Muscle of arm (tissue), 12 donors: ENCODE data around the gene PRKCE. TPM values are rescaled to one million over a fixed set of nuclear protein-coding genes. Genes with fewer than 3 reads are reported as not detected.
A peak's percentile ranks its signal among the peaks of the same experiment; 100 is the strongest.

Experiments
- DNase-seq: peaks from one replicate; pipeline ENCODE4 v3.0.0-alpha.2; 2013
- polyA plus RNA-seq, 12 donors: library from polyadenylated mRNA; unstranded; fragments of 120-200 nt; gene quantifications; one replicate each; pipeline ENCODE4 v1.2.1, GENCODE V29; 2013; ENCODE audit not compliant: insufficient read length in 12 of 12

The PRKCE gene
- polyA plus RNA-seq, 12 donors, result 4.5 to 17.3 (median 5.4) TPM; not detected in 1

DNA sequence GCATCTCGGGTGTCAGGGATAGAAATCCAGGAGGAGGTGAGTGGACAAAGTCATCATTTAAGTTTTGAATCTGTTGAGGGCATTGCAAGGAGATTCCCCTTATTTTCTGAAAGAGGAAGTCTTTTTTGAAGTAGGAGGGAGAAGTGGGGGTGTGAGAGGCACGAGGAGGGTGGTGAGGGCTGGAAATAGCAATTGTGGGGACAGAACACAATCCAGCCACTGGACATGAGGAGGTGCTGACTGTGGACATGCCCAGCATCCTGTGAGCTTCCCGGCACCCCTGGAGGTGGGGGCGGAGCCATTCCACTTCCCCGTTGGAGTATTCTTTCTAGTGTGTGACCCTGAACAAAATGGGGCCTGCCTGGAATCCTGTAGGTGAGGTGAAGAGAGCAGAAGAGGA is 335.0 kb downstream of the PRKCE start:
- DNase-seq, result no peak

DNA sequence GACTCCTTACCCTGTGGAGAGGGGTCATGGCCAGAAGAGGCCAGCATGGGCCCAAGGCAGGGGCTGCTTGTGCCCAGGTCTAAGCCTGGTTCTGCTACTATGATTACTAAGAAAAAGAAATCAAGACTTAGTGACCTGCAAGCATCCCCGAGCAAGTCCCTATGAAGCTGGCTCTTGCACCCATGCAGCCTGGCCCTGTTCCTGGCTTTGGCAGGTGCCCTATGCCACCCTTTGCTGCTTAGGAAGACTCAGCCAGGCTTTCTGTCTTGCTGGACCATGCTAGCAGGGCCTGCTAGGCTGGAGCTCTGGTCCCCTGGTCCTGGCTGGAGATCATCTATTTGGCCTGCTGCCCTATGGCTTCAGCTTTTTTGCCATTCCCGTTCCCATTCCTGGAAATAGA is 336.4 kb downstream of the PRKCE start:
- no peak for DNase-seq

DNA sequence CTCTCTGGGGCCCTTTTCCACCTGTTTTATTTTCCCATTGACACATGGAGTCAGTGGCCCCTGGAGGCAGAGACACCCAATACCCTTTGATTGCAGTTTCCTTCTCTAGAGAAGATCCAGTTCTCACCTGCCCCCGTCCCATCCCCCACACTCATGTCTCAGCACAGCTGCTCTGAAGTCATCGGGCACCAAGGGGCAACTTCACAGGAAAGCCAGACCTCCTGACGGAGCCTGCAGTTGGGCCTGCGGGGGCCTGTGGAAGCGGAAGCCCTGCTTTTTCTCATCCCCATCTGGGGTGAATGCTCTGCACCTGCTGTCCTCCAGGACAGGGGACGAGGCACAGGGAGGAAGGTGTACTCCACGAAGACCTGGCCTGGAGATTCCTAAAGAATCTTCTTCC is 337.4 kb downstream of the PRKCE start:
- no peak for DNase-seq

DNA sequence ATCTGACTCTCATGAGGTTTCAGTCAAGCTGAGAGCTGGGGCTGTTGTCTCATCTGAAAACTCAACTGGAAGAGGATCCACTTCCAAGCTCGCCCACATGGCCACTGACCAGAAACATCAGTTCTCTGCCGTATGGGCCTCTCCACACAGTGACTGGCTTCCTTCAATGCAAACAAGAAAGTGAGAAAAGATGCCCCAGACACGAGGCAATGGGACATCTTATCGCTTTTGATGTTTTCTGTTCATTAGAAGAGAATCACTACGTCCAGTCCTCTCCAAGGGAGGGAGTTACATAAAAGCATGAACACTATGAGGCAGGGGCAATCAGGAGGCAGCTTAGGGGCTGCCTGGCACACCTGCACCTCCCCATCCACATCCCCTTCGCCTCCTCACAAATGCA is 338.7 kb downstream of the PRKCE start:
- DNase-seq, result no peak

DNA sequence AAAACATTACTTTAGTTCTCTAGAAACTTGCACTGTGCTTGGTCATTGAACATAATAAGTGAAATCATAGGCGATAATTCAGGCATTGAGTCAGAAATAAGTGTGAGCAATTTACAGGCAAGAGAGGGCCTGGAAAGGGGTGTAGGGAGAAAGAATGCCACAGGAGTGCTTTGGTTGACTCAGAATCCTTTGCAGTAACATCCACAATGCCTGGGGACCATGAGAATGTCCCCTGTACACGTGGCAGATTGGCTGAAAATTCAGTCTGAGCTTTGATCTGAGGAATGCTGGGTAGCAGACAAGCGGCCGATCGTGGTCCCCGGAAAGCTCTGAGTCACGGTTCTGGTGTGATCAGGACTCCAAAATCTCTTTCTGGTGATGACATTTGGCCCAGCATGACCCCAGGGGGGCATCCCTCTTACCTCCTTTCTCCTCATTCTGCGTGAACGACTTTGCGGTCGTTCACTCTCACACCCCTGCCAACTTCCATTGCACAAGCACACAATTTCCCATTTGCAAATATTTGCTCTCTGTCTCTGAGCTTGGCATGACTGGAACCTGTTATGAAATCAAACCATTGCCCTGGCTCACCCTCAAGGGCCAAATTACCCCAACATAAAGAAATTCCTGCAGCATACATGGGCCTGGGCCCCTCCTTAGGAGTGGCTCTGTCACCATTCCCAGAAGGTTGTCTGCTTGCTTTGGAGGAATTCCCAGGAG is 340.7 kb downstream of the PRKCE start:
- DNase-seq, result no peak

DNA sequence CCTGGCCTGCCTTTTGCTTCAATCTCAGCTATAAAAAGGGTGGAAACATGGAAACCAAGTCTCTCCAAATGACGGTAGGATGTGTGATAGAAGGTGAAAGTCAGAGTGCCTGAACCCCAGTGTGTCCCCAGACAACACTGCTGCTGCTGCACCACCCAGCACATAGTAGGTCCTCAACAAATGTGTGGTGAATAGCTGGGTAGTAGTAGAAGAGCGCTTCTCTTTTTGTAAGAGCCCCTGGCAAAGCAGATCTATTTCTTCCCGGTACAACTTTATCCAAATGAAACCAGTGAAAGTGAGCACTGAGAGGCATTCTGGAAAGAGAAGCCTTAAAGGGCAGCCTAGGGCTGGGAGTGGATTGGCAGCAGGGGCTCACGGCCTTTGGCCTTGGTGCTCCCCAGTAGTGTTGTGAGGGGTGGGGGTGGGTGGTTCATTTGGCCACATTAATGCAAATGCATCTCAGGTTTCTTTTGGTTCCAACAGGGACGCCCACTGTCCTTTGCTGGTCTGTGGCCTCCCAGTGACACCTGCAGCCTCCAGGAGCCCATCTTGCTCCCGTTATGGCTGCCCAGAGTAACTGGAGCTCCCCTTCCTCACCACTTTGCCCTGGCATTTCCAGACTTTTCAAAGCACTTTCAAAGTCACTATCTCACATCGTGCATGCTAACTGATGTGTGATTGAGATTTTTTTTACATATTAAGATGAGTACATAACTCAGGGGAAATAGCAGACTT is 341.4 kb downstream of the PRKCE start:
- DNase-seq, result no peak

DNA sequence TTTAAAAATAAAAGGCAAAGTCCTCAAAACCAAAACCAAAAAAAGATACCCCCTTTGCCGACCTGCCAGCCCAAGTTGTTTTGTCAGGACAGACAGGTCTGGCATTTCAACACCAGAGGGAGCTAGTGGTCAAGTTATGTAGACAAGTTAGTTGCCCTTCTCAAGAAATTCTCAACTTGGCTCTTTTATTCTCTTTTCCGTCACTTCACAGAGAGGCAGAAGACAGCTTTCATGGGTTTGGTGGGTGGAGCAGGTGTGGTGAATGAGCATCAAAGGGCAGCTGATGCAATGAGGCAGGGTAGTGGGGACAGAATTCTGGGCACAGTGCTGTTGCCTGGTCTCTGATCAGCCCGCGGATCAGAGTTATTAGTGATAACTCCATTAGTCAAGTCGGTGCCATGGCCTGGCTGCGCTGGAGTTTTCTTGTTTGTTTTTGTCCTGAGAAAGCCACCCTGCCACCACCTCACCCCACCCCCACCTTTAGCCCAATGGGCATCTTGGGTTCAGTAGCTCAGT is 342.1 kb downstream of the PRKCE start:
- DNase-seq, result peak; percentile 58

DNA sequence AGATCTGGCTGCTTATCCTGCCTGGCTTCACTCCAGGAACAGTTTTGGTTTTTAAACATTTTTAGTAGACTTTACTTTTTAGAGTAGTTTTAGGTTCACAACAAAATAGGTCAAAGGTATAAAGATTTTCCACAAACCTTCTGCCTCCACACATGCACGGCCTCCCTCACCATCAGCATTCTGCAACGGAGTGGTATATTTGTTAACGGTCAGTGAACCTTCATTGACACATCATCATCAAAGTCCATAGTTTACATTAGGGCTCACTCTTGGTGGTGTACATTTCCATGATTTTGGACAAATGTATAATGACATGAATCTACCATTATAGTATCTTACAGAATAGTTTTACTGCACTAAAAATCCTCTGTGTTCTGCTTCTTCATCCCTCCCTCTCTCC is 342.6 kb downstream of the PRKCE start:
- DNase-seq, result no peak

DNA sequence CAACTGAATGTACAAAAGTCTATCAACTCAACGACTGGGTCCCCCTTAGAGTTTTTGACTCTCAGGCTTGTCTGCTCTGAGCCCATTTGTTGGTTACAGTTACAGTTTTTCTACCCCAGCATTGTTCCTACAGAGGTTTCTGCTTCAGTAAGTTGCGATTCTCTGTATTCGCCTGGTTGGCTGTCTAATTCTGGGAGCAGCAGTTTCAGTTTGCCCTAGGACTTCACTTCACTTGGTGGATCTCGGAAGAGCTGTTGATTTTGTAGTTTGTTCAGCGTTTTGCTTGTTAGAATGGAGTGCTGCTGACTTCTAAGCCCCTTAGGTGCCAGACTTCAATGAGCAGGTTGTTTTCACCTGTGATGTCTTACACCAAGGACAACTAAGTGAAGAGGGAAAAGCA is 349.2 kb downstream of the PRKCE start:
- DNase-seq, result no peak

DNA sequence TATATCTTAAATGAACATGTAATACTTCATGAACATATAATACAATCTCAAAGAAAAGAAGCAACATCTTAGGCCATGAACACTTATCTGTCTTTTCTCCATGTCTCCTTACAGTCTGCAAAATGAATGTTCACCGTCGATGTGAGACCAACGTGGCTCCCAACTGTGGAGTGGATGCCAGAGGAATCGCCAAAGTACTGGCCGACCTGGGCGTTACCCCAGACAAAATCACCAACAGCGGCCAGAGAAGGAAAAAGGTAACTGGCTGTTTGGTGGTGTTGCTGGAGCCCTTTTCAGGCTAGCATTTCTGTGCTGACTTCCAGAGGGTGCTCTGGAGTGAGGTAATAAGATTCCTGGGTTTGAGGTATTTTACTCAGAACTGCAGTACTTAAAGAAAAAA is 349.8 kb downstream of the PRKCE start:
- DNase-seq, result no peak

DNA sequence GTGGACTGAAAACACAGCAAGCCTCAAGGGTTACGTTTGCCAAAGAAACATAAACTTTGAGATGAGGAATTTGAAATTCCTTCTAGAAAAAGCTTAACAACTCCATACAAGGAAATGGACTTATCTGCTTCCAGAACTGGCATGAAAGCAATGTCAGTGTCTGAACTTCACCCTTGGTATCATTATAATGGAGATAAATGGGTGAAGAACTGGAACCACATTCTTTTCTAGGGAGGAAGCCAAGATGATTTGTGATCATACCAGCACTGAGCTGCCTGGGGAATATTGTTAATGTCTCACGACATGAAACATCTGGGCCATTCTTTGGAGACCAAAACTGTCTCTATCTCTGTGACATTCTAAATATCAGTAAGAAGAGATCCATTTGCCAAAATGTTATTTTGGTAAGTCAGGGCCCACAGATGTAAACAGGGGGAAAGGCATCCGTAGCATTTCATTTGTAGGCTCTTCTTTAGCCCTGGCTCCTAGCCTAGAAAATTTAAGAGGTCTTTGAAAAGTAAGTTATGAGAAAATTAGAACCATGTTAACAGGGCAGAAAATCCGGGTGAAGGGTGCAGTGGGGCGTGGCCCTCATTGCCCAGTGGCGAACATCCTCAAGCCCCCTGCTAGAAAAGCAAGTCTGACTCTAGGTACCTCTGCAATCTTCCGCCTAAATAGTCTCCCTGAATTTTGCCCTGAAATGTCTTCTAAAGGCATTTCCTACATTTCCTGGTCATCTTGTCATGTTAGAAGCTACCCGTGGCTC is 350.4 kb downstream of the PRKCE start:
- DNase-seq, result no peak

DNA sequence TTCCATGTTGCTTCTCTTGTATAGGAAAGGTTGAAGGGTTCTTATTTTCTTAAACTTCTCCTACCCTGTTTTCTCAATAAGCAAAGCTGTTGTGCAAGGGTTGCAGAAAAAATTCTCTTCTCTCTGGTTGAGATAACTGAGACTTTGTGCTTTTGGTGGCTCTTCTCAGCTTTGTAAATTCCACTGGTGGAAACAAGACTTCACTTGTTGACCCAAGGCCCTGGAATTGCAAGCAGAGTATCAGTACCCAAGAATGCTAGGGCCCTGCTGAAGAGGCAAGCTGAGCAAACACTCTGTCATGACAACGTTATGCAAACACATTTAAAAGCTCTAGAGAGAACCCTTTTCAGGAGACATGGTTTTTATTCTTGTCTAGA is 351.0 kb downstream of the PRKCE start:
- DNase-seq, result no peak

DNA sequence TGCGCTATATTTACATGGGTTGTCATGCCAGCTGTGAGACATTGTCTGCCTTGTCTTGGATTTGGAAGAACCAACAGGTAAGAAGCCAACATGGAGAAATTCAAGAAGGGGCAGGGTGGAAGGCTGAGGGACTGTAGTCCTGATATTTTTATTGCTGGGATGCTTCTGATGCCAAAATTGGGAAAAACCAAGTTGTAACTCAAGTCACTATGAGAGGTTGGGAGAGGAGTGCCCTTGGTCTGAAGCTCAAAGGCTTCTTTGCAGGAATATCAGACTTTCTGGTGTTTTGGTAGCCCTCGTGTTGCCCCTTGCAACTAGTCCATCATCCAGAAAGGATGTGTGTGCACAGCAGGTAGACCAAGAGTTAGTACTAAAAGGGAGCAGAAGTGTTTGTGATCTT is 351.5 kb downstream of the PRKCE start:
- DNase-seq, result no peak

DNA sequence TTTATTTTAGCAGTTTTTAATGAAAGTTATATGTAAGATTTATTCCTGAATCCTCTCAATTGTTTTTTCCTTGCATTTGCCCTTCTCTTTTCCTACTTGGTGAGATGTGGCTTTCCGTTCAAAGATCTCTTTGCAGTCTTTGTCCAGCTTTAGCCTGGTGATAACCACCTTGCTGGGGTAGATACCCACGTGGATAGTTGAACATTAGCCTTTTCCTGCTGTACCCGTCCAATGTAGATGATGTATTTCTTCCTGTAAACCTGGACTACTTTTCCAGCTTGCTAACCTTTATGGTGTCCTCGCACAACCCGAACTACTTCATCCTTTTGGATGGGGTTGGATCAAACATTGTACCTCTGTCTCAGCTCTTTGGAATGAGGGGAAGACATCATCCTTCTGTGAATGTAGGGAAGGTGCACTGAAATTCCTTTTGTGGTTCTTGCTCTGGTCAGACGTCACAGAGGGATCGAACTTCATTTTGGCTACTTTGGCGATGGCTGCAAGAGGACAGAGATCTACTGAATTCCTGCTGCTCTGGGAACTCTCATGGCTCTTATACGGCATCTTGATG is 352.5 kb downstream of the PRKCE start:
- no peak for DNase-seq

DNA sequence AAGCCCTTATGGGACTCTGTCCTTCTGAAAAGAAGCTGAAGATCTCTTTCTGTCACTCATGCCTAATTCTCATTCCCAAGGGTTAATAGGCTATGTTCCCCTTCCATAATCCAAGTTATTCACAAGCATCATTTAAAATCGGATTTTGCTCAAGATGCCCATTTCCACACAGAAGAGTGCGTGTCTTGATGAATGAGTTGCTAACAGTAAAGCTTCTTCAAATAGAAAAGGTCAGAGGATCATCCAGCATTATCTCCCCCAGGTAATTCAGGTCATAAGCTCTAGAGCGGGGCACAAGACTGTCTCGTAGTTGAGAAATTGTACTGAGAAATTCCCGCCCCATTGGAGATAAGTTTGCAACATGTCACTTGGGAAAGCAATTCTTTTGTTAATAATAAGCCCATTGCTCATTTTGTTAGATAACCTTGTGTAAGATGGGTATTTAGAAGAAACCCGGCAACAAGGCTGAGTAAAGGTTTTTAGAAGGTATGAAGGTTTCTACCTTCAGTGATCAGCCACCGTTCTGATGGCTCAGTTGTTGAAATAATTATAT is 355.1 kb downstream of the PRKCE start:
- no peak for DNase-seq

DNA sequence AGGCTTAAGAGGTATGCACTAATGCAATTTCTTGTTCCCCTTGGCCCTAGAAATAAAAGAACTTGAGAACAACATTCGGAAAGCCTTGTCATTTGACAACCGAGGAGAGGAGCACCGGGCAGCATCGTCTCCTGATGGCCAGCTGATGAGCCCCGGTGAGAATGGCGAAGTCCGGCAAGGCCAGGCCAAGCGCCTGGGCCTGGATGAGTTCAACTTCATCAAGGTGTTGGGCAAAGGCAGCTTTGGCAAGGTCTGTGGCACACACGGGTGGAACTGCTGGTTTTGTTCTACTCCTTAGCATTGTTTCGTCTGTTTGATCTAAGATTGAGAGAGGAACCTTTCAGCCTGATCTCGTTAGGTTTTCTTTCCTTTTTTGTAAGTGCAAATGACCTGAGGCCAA is 355.9 kb downstream of the PRKCE start:
- DNase-seq, result no peak

DNA sequence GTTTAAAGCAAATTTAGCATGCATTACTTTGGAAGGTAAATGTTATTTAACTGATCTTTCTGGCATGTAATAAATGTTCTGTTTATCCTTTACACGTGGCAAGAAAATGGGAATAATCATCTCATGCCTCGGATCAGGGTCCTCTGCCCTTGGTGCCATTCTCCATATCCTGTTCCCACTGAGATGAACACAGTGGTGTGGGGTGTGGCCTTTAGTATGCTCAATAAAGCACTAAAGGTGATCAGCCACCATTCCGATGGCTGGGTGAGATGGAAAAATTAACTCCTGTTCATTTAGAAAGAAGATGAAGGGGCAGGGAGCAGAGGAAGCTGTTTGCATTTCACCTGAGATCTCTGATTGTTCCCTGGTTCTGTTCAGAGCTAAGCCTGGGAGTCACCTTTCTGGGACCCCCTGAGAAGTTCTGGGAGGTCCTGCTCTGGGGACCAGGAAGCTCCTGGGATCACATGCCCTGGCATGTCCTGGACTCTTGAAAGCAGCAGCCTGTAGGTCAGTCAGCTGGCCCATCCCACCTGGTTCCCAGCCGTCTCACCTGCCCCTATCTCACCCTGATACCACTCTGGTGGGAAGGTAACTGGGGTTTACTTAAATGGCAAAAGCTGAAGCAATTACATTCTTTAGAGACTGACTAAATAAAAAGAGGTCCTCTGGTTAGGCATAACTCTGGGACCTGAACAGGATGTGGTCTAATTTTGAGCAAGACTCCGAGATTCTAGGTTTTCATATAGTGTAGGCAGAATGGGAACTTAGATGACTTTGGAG is 356.8 kb downstream of the PRKCE start:
- no peak for DNase-seq

DNA sequence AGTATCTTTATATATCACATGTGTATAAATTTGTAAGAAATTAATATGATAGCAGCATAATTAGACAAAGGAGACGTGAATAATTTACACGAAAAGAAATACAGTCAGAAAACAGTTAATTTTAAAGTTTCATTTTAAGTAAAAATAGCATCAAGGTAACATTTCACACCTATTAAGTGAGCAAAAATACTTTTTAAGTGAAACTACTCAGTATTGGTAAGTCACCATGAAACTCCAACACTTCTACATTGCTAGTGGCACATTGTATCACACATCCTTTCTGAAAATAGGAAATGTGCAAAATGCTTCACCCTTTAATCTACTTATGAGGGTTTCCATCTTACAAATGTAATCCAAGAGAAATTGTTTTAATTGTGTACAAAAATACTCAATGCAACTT is 357.8 kb downstream of the PRKCE start:
- DNase-seq, result no peak

DNA sequence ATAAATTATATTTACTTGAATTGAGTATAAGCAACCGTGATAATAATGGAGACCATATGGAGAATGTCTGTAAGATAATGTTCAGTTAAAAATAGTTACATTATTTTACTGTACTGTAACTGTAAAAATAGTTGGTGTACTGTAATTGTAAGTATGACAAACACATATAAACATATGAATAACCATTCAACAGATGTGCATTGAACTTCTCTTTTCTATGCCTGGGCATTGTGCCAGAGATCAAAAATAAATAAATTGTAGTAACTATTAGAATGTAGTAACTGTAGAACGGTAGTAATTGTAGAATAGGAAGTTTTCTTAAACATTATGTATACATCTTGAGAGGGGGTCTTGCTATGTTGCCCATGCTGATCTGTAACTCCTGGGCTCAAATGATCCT is 358.3 kb downstream of the PRKCE start:
- DNase-seq, result no peak

DNA sequence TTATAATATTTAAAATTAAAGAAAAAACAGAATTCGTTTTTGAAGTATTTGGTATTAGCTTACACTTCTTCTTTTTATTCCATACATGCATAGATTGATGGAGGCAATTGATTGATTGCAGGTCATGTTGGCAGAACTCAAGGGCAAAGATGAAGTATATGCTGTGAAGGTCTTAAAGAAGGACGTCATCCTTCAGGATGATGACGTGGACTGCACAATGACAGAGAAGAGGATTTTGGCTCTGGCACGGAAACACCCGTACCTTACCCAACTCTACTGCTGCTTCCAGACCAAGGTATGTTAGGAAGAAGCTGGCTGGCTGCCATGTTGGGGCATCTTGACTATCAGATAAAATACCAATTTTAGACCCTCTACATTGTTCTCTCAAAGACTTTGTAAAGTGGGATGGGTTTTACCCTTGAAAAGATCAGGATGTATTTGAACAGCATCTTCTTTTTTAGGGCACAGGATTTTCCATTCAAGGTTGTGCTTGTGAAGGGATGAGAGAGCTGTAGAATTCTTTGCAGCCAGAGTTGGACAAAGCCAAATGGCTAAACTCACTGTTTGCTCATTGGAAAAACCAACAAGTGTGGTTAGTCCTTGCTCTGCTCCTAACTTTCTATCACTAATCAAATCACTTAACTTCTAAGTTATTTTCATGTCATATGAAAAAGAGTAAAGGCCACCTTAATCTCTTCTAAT is 358.9 kb downstream of the PRKCE start:
- DNase-seq, result no peak
